Kidney epithelial cell (primary cell): Measurements from ENCODE around the gene PER2. TPM values are rescaled to one million over a fixed set of nuclear protein-coding genes. Genes with fewer than 3 reads are reported as not detected.

Experiments used
- DNase-seq: peaks from one replicate; pipeline ENCODE4 v3.0.0-alpha.2; 2010; ENCODE audit warnings: low read depth
- H3K27me3 ChIP-seq: 2 replicates; pipeline ENCODE4 v1.6.0; 2011; ENCODE audit warnings: low read length; ENCODE audit not compliant: control insufficient read depth, insufficient read depth
- H3K36me3 ChIP-seq: 2 replicates; pipeline ENCODE4 v1.5.1; 2011; ENCODE audit warnings: low read length; ENCODE audit not compliant: control insufficient read depth, insufficient read depth
- H3K4me3 ChIP-seq: 2 replicates; pipeline ENCODE4 v1.5.1; 2011; ENCODE audit warnings: low read depth, mild to moderate bottlenecking, control low read depth, low read length
- total RNA-seq: library from RNA; depleted of rRNA; stranded (reverse); fragments of >200 nt; gene quantifications from 2 replicates; pipeline ENCODE4 v1.2.3, GENCODE V29; 2015
- TF ChIP-seq, protein P1 (sequence below): IDR thresholded peaks from 2 replicates; pipeline ENCODE4 v1.5.1; 2011; ENCODE audit warnings: mild to moderate bottlenecking, moderate library complexity, low read length, control low read depth, inconsistent platforms; ENCODE audit not compliant: insufficient read depth, poor library complexity, severe bottlenecking

The PER2 gene
- total RNA-seq, 1 donor from 2014 or later, result 3.3 TPM

DNA sequence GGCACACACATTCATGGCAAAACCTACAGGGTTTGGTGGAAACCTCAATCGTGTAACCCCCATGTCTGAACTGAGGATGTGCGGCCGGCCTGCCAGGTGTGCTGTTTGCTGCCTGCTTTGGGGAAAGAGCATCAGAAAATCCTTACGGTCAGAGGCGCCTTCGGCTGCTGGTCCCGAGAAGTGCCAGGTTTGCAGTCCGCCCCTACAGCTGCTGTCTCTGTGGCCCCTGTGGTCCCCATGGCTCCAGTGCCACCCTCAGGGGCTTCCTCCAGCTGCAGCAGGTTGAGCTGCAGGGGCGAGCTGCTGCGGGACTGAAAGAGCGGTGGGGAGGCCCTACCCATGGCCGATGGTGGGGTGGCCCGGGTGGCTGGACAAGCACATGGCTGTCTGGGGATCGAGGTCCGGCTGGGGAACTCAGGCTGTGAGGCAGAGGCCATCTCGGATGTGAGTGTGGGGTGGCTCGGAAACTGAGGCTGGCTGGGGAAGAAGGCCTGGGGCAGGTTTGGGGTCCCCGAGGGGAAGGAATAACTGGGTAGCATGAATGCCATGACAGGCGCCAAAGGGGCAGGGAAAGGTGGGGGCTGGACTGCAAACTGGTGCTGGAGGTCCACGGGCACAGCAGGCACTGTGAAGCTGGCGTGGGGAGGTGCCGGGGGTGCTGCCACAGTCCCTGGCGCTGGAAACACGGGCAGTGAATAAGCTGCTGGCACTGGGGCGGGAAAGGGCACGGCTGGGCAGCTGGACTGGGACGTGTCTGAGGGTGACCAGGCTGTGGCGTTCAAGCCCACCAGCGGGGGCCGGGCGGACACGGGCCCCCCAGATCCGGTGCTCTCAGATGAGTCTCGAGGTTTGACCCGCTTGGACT lies 35.4 kb downstream of the PER2 start:
- Histone ChIP-seq H3K4me3 (no peak overlapping the region), H3K36me3 (no peaks in the 10 kb centered on the region), H3K27me3 (no peaks in the 10 kb centered on the region)
- no peak for DNase-seq
- TF ChIP-seq, protein P1, sequence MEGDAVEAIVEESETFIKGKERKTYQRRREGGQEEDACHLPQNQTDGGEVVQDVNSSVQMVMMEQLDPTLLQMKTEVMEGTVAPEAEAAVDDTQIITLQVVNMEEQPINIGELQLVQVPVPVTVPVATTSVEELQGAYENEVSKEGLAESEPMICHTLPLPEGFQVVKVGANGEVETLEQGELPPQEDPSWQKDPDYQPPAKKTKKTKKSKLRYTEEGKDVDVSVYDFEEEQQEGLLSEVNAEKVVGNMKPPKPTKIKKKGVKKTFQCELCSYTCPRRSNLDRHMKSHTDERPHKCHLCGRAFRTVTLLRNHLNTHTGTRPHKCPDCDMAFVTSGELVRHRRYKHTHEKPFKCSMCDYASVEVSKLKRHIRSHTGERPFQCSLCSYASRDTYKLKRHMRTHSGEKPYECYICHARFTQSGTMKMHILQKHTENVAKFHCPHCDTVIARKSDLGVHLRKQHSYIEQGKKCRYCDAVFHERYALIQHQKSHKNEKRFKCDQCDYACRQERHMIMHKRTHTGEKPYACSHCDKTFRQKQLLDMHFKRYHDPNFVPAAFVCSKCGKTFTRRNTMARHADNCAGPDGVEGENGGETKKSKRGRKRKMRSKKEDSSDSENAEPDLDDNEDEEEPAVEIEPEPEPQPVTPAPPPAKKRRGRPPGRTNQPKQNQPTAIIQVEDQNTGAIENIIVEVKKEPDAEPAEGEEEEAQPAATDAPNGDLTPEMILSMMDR, result no peak

DNA sequence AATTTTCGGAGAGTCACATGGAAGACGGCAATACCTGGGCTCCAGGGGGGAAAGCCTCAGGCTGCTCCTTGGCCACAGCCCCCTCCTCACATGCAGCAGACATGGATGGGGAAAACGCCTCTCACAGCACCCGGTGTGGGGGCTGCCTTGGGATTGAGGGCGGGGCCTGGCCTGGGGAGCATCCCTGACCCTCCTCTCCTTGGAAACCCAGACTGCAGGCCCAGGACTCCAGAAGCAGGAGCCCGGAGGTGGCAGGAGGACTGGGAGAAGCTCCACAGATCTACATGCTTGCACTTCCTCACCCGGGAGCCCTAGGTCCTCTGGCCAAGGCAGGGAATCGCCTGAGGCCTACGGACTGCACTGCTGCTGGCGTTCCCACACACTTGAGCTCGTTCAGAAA lies 36.4 kb downstream of the PER2 start:
- no peaks in the 10 kb centered on the region for H3K36me3 ChIP-seq
- TF ChIP-seq, protein P1, result no peak
- H3K4me3 ChIP-seq, result no peak overlapping the region
- no peak for DNase-seq
- H3K27me3 ChIP-seq, result no peaks in the 10 kb centered on the region

DNA sequence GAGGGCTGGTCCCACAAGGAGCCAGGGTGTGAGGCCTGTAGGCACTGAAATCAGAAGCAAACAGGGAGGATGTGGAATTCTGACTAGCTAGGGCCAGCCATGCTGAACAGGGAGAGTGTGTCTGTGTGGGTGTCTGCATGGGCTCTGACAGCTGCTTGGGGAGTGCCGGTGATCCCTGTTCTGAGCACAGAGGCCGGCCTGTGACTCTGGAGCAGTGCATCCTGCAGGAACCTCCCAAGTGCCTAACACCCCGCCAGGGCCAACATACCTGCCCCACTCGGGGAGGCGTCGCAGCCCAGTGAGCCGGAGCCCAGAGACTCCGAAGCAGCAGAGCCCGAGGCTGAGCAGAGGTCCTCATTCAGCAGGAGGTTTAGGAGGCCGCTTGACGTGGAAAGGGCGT lies 37.1 kb downstream of the PER2 start:
- DNase-seq, result no peak
- no peak overlapping the region for H3K4me3 ChIP-seq
- TF ChIP-seq, protein P1, result no peak
- H3K36me3 ChIP-seq, result no peaks in the 10 kb centered on the region
- H3K27me3 ChIP-seq, result no peaks in the 10 kb centered on the region

DNA sequence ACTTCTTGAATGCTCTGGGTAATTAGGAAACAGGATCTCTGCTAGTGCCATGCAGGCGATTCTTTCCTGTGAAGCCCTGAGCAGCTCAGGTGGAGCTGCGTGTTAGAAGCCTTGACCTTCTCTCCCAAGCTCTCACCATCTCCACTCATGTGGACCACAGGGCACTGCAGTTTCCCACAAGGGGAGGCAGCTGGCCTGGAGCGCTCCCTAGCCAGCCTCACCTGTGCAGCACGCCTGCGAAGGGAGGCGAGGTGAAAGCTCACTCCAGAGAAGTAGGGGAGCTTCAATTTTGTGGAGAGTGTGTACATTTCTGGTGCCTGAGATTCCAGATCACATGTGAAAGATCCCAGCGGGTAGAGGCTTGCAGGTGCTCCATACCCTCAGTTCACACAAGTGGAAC lies 37.5 kb downstream of the PER2 start:
- DNase-seq, result no peak
- H3K36me3 ChIP-seq, result no peaks in the 10 kb centered on the region
- H3K4me3 ChIP-seq, result no peak overlapping the region
- H3K27me3 ChIP-seq, result no peaks in the 10 kb centered on the region
- TF ChIP-seq, protein P1, result no peak

DNA sequence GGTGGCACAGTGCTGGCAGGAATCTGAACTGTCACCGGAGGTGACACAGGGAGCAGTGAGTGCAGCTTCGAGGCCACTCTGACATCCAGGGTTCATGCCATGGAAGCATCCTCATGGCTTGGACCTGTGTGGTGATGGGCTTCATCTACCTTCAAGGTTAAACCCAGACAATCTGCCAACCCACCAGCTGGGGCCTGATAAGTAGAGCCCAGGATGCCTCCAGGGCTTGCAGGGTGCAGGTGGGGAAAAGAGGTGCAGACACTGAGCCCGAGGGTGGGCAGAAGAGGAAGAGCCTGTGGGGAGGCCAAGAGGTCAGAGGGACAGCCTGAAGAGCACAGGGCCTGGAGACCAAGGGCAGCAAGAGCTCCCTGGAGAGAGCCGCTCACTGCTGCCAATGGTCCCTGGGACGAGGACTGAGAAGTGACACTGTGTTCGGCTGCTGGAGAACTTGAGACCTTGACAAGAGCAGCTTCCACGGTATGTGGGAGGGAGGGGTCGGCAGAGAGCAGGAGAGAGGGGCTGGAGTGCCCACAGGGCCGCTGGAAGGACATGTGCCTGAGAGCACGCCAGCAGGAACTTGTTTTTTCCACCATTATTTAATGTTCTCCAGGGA lies 40.5 kb downstream of the PER2 start:
- TF ChIP-seq, protein P1, result no peak
- no peak for DNase-seq
- H3K4me3 ChIP-seq, result no peak overlapping the region
- no peaks in the 10 kb centered on the region for H3K36me3 ChIP-seq
- no peaks in the 10 kb centered on the region for H3K27me3 ChIP-seq
